HG03442 (cell line): ENCODE results near the gene IVD.

Experiments used
- ATAC-seq: cut with Tn5 transposase; IDR thresholded peaks from one replicate; pipeline ENCODE4 v1.9.1; 2021; ENCODE audit warnings: mild to moderate bottlenecking, moderate library complexity; ENCODE audit not compliant: unreplicated experiment

The IVD gene

GRCh38 chr15:40413036-40413435, 7.4 kb downstream of the IVD start:
- no peak for ATAC-seq

DNA sequence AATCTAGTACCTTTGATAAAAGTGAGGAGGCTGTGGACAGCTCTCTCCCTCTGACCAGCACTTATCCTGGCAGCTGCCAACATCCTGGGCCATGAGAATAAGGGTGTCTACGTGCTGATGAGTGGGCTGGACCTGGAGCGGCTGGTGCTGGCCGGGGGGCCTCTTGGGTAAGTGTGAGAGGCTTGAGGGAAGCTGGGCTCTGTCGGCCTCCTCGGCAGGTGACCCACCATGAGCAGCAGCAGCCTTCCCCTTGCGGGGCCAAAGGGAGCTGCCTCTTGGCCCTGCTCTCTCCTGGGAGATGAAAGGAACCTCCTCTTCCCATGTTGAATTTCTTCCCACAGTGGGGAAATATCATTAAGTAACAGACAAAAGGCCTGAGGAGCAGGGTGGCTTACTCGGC, 9.2 kb downstream of the IVD start:
- ATAC-seq = no peak

DNA sequence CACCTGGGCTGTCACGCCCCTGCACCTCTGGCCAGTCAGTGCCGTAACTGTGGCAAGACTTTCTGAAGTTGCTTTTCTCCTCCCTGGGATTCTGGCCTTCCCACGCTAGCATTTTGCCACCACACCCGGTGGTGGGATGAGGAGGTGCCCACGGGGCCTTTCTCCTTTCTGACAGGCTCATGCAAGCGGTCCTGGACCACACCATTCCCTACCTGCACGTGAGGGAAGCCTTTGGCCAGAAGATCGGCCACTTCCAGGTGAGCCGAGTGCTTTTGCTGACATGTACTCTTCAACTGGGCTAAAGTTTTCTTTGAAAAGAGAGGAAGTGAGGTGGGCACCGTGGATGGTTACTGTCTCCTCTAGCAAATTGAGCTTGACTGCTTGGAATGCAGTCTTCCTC, 9.6 kb downstream of the IVD start:
- no peak for ATAC-seq

DNA sequence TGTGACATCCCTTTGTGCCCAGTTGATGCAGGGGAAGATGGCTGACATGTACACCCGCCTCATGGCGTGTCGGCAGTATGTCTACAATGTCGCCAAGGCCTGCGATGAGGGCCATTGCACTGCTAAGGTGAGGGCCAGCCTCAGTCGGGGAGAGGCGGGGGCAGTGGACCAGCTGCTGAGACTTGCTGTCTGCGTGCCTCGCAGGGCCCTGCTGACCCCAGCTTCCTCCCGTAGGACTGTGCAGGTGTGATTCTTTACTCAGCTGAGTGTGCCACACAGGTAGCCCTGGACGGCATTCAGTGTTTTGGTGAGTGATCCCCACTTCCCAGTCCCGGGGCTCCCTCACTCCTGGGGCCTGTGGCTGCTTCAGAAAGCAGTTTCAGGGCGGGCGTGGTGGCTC, 10.5 kb downstream of the IVD start:
- ATAC-seq = no peak

DNA sequence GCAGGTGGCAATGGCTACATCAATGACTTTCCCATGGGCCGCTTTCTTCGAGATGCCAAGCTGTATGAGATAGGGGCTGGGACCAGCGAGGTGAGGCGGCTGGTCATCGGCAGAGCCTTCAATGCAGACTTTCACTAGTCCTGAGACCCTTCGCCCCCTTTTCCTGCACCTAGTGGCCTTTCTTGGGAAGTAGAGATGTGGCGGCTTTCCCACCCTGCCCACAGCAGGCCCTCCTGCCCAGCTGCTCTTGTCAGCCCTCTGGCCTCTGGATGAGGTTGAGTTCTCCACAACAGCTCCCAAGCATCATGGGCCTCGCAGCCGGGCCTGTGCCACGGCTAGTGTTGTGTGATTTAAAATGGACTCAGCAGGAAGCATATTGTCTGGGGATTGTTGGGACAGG, 12.5 kb downstream of the IVD start:
- ATAC-seq = no peak

- no peak for ATAC-seq
Measured at GRCh38 chr15:40420071-40420713, 14.6 kb downstream of the IVD start.

GRCh38 chr15:40420793-40421192, 15.2 kb downstream of the IVD start:
- no peak for ATAC-seq

GRCh38 chr15:40421246-40422157, 15.9 kb downstream of the IVD start:
- ATAC-seq = no peak

DNA sequence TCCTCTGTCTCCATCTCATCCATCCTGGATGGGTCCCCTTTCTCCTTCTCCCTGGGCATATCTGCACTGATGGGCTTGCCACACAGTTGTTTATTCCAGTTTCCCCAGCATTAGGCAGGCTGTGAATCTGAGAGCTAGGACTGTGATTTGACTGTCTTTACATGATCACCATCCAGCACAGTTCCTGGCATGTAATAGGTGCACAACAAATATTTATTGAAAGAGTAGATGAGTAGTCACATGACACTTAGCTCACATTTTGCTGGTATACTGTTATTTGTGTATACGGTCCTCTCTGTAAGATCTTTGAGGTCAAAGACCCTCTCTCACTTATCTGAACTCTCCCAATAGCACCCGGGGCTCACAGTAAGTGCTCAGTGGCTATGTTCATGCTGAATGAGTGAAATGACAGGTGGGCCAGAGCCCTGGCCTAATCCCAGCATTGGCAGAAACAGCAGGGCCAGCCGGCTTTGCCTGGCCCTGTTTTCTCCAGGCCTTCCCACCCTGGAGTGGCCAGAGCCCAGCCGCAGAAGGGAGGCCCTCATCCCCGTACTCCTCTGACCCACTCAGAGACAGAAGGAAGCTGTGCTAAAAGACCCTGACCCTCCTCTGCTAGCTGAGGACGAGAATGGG, 19.0 kb downstream of the IVD start:
- no peak for ATAC-seq

DNA sequence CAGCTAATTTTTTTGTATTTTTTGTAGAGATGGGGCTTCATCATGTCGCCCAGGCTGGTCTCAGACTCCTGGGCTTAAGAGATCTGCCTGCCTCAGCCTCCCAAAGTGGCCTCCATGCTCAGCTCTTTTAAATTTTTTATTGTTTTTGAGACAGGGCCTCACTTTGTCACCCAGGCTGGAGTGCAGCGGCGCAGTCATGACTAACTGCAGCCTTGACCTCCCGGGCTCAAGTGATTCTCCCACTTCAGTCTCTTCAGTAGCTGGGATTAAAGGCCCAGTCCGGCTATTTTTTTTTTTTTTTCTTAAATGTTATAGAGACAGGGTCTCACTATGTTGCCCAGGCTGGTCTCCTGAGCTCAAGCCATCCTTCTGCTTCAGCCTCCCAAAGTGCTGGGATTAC, 20.1 kb downstream of the IVD start:
- no peak for ATAC-seq

GRCh38 chr15:40427188-40427587, 21.6 kb downstream of the IVD start:
- ATAC-seq = no peak

DNA sequence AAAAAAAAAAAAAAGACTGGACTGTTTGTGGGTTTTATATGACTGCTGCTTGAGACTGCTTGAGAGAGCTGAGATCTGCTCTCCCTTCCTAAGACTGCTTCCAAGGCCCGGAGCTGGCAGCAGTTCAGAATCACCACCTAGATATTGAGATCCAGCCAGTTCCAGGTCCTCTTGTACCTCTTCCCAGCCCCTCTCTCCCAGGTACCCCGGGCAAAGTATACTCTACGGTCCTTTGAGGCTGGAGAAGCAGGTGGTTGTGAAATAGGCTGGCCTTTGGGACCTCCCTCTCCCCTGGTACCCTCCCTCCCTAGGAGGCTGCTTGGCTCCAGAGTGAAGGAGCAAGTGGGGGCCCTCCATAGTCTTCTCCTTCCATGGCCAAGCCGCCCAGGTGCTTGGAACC, 22.6 kb downstream of the IVD start:
- no peak for ATAC-seq

DNA sequence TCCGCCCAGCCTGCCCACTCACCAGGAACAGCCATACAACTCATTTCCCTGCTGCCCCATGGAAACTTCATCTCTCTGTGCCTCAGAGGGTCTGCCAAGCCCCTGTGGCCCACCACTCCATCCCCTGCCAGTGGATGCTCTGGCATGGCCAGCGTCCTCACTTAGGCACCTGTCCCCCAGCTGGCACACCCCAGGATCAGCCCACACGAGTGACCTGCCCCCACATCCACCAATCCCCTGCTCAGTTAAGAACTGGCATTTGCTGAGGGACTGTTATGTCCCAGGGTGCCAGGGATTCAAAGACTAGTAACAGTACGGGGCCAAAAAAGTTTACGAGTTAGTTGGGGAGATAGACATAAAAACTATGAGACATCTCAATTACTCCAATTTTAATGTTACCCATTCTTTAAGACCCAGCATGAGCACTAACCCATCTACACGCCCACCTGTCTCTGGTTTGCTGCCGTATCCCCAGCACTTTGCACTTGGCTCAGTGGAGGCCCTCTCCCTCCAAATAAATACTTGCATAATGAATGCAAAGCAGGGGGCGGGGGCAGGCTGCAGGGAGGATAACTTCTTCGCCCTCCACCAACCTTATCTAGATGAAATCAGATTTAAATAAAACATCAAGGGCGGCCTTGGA, 23.6 kb downstream of the IVD start:
- ATAC-seq = no peak

DNA sequence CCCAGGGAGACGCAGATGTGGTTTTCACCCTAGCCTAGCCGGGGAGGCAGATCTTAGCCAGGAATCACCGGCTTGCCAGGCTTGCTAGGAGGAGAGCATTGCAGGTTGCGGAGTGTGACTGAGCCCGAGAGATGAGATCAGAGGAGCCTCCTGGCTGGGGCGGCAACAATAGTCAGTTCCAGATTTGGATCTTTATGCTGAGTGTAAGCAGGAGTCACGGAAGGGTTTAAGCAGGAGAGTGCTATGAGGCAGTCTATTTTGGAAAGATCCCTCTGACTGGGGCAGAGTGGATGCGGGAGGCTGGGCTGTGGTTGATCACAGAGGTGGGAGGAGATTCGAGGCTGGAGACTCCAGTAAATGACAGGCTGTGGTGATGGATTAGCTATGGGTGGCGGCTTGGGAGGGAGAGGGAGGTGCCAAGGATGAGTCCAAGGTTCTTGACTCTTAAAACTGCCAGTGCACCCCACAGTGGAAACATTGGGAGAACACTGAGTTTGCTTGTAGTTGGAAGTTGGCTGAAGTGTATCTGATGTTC, 24.7 kb downstream of the IVD start:
- ATAC-seq = no peak

DNA sequence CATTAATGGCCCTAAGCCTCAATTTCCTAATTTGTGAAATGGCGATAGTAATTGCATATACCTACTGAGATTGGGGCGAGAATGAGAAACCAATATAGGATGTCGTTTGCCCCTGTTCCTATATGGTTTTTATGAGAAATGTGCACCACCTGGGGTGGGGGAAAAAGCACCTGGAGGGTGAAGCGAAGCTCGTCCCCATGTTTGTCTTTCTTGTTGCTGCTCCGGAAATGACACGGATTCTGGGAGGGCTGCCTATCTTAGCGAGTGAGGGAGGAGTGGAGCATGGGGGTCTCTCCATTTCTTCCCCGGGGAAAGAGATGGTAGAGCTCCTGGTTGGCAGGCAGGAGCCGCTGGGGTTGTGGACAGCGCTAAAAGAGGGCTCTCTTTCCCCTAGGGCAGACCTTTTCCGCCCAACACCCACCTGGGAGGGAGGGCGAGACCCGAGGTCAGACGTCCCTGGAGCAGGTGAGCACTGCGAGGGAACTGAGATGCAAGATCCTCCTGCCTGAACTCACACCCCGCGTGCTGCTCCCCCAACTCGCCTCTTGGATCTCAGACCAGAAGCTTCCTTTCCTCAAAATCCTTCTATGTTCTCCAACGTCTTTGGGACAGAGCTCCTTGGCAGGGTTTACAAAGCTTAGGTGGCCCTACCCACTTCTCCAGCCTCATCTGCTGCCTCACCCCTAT, 29.6 kb downstream of the IVD start:
- ATAC-seq = no peak

DNA sequence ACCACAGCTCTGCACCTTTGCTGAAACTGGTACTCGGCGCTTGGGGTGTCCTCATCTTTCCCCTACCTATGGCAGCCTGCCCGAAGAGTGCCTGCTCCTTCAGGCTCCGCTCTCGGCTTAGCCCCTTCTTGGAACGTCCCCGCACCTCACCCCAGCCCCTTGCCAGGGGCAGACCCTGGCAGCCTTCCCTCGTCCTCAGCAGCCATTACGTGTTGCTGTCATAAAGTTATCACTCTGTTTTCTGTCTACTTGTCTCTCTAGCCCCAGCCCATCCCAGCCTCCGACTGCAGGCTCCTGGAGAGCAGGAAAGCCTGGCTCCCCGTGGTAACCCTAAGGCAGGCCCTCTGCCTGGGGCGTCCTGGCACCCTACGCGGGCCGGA, 30.1 kb downstream of the IVD start:
- ATAC-seq = no peak

- no peak for ATAC-seq
Measured at GRCh38 chr15:40436116-40436891, 30.7 kb downstream of the IVD start.

DNA sequence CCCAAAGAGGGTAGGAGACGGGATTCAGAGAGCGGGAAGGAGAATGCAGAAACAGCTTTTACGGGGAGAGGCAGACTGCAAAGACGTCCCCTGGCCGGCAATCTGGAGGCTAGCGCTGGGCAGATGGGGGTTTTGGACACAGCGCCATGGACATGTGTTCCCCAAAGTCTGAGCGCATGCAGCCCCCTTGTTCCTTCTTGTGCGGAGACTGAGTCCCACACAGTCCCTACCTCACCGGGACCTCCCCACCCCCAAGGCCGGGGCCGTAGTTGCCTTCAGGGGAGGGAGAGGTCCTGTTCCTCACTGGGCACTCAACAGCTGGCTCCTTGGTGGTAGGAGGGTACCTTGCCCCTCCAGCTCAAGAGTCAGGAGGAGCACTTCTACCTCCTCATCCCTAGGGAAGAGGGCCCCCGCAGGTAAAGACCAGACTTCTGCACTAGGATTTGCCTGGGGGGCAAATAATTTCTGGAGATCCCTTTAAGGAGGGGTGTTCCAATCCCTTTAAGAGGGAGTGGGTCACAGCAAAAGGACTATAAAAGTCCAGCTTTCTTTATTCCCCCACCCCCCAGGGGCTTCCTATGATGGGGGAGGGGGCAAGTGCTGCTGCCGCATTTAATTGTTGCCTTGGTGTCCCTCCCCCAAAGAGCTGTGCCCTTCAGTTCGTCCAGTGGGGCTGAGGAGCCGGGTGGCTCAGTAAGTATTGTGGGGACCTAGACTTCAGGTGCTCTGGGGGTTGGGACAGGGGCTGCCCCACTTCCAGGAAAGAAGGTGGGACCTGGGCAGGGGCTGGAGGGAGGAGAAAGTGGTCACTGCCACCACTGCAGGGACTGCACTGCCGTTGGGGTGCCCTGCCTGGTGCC, 31.5 kb downstream of the IVD start:
- no peak for ATAC-seq
